Activated CD4-positive, alpha-beta T cell treated with anti-CD3 and anti-CD28 coated beads, Interleukin-2, amount 10 ng/mL, durations not matched to agents 7 days and 5 days (primary cell): ENCODE data around the gene SLC2A2. TPM values are rescaled to one million over a fixed set of nuclear protein-coding genes. Genes with fewer than 3 reads are reported as not detected.

Experiments used
- CTCF ChIA-PET: fragments of 350-600 bp; sonication (Branson Sonifier 250); formaldehyde crosslinking; loops from one replicate; lab custom pipeline; 2021; ENCODE audit warnings: antibody characterized with exemption; lab: Charles Lee
- POLR2A ChIA-PET: fragments of 350-600 bp; sonication (Branson Sonifier 250); formaldehyde crosslinking; loops from one replicate; lab custom pipeline; 2021; ENCODE audit warnings: antibody characterized with exemption; lab: Charles Lee
- DNase-seq: peaks from one replicate; pipeline ENCODE4 v3.0.0-alpha.2; 2020
- H3K27ac Mint-ChIP-seq: one replicate; pipeline ENCODE4 v1.8.0; 2021; ENCODE audit warnings: mild to moderate bottlenecking, moderate library complexity, mixed read lengths
- H3K27me3 Mint-ChIP-seq: one replicate; pipeline ENCODE4 v1.8.0; 2021; ENCODE audit warnings: mixed read lengths
- H3K36me3 Mint-ChIP-seq: one replicate; pipeline ENCODE4 v1.8.0; 2021; ENCODE audit warnings: low read depth, mixed read lengths
- H3K4me1 Mint-ChIP-seq: one replicate; pipeline ENCODE4 v1.8.0; 2021; ENCODE audit warnings: mixed read lengths
- H3K4me3 Mint-ChIP-seq: one replicate; pipeline ENCODE4 v1.8.0; 2021; ENCODE audit warnings: mild to moderate bottlenecking, moderate library complexity, mixed read lengths
- H3K9me3 Mint-ChIP-seq: one replicate; pipeline ENCODE4 v1.8.0; 2021; ENCODE audit warnings: mixed read lengths
- total RNA-seq, 2 experiments: library from RNA; stranded (reverse); gene quantifications; one replicate each; pipeline ENCODE4 v1.2.3, GENCODE V29; 2021

Gene SLC2A2
- total RNA-seq, 2 experiments from 2014 or later: not detected

DNA sequence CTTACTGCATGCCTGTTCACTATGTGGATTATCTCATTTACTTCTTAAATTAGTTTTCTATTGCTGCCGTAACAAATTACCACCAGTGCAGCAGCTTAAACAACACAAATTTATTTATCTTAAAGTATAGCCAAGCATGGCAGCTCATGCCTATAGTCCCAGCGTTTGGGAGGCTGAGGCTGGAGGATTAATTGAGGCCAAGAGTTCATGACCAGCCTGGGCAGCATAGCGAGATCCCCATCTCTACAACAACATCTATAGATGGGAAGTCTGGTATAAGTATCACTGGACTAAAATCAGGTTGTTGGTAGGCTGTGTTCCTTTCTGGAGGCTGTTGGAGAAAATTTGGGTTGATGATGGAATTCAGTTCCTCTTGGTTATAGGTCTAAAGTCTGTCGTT lies 5.1 kb downstream of the SLC2A2 start:
- H3K4me3 Mint-ChIP-seq: no peak overlapping the region
- peaks cover 25% of the 10 kb centered on the region for H3K27me3 Mint-ChIP-seq
- no peaks in the 10 kb centered on the region for H3K9me3 Mint-ChIP-seq
- no peak for DNase-seq
- CTCF ChIA-PET: interaction anchor here (1.0 kb wide), 1 partner anchor 11 kb away, joined by 3 read pairs; no protein-coding TSS in a partner anchor
- no peak overlapping the region for H3K27ac Mint-ChIP-seq
- no peaks in the 10 kb centered on the region for H3K36me3 Mint-ChIP-seq
- POLR2A ChIA-PET: no interaction called here
- no peaks in the 10 kb centered on the region for H3K4me1 Mint-ChIP-seq

DNA sequence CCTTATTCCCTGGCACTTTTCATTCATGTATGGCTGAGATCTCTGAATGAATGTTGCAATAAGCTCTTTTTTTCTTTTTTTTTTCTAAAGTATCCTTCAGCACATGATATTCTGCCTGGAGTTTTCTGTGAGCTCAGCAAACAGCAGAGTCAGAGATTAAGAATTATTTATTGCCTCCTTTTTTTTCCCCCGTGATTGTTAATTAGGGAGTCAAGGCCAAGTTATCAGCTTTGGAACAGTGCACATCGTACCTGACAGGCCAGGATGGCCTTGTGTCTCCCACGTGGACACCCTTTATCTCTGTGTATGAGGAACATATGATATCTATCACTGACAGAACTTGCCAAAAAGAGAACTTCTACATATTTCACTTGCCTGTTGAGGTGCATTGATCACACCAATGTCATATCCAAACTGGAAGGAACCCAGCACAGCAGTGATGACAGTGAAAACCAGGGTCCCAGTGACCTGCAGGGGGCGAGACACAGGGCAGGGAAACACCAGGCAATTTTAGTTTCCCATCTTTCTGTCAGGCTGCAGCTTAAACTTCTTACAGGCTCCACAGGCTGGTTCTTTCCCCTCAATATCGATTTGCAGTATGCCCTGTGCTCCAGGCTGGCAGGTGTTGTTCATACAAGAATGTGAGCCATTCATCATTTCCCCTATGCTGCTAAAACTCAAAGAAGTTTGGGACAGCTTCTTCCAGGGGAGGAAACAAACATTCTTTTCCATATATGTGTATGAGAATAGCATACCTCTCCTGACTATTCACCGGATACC lies 8.2 kb downstream of the SLC2A2 start:
- no peak for DNase-seq
- H3K4me1 Mint-ChIP-seq: no peaks in the 10 kb centered on the region
- peaks cover 18% of the 10 kb centered on the region for H3K27me3 Mint-ChIP-seq

DNA sequence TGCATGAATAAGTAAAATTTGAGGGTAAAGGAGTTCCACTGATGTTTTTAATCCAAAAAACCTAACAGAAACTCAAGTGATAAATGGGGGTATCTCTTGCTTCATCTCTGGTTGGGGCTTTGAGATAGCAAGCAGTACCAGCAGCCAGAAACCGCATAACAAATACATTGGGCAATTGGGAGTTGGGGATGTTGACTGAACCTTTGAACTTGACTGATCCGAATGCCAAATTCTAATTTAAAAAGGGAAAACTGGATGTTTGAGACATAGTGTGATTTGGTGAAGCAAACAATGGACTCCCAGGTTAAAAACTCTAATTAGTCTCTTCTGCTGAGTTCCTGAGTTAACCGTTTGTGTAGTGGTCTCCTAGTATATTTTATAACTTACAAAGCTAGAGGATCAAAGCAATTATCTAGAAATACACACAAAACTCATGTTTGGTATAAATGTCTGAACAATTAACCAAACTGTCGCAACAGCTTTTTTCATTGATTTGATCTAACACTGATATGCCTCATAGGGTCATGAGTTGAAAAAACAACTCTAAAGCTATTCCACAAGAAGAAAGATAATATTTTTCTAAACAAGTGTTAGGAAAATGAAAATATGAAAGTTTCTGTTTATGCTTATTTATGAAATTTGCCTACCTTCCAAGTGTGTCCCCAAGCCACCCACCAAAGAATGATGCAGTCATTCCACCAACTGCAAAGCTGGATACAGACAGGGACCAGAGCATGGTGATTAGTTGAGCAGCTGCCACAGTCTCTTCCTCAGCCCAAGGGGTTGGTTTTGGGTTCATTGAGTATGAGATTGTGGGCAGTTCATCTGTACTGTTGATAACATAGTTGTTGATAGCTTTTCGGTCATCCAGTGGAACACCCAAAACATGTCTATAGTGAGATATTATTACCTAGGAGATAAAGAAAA lies 12.4 kb downstream of the SLC2A2 start:
- Mint-ChIP-seq H3K36me3 (no peaks in the 10 kb centered on the region), H3K27me3 (peaks cover 17% of the 10 kb centered on the region), H3K27ac (no peak overlapping the region), H3K4me1 (no peaks in the 10 kb centered on the region), H3K9me3 (no peaks in the 10 kb centered on the region), H3K4me3 (no peak overlapping the region)
- ChIA-PET POLR2A (no interaction called here), CTCF (interaction anchor here (1.2 to 1.5 kb wide), 2 partner anchors 12 to 43 kb away, joined by 3 read pairs; partner anchors contain the start of gene SLC2A2)
- no peak for DNase-seq

More for the DNA sequence above, 8.2 kb downstream of the SLC2A2 start:
- Mint-ChIP-seq H3K27ac (no peak overlapping the region), H3K4me3 (no peak overlapping the region), H3K36me3 (no peaks in the 10 kb centered on the region), H3K9me3 (no peaks in the 10 kb centered on the region)
- ChIA-PET POLR2A (no interaction called here), CTCF (interaction anchor here (0.6 kb wide), 1 partner anchor 766 kb away, joined by 5 read pairs; no protein-coding TSS in a partner anchor)

DNA sequence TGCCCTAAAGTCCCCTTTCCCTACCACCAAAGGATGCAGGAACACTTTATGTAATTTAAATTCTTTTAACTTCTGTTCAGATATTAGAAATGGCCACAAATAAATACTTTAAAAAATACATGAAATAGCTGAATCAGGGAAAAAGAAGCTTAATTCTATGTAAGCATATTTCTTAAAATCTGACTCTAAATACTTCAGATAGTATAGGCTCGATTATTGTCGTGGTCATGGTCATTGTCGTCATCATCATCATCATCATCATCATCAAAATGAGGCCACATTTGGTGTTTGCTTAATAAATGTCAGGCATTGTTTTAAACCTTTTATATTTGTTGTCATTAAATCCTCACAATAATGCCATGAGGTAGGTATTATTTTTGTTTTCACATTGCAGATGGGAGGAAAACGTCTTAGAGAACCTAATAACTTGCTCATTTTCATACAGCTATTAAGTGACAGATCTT lies 14.6 kb downstream of the SLC2A2 start:
- DNase-seq: no peak
- Mint-ChIP-seq H3K27ac (no peak overlapping the region), H3K27me3 (peaks cover 17% of the 10 kb centered on the region), H3K4me3 (no peak overlapping the region), H3K9me3 (no peaks in the 10 kb centered on the region), H3K36me3 (no peaks in the 10 kb centered on the region), H3K4me1 (no peaks in the 10 kb centered on the region)
- POLR2A ChIA-PET: no interaction called here
- CTCF ChIA-PET: no interaction called here

DNA sequence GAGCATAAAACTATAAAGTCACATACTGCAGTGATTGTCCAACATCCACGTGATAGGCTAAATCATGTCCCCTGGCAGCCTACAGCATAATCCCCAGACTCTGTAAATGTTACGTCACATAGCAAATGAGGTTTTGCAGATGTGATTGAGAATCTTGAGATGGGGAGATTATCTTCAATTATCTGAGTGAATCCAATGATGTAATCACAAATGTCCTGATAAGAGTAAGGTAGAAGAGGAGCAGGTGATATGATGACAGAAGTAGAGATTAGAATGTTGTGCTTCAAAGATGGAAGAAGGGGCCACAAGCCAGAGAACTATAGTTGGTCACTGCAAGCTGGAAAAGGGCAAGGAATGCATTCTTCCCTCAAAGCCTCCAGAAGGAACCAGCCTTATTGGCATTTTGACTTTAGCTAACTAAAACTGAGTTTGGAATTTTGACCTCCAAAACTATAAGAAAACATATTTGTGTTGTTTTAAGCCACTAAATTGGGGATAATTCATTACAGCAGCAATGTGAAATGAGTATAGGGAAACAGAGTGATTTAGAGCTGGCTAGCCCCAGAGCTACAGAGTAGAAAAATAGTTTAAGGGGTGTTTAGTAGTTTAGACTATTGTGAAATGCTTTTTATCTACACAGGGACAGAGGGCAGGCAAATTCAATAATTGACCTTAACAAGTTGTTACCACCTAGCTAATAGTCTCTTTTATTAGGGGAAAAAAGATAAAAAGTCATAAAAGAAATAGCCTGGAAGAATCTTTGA lies 15.2 kb downstream of the SLC2A2 start:
- no peak for DNase-seq
- CTCF ChIA-PET: no interaction called here
- Mint-ChIP-seq H3K9me3 (no peaks in the 10 kb centered on the region), H3K27ac (no peak overlapping the region), H3K27me3 (peaks cover 17% of the 10 kb centered on the region), H3K4me1 (no peaks in the 10 kb centered on the region), H3K4me3 (no peak overlapping the region), H3K36me3 (no peaks in the 10 kb centered on the region)
- POLR2A ChIA-PET: no interaction called here

DNA sequence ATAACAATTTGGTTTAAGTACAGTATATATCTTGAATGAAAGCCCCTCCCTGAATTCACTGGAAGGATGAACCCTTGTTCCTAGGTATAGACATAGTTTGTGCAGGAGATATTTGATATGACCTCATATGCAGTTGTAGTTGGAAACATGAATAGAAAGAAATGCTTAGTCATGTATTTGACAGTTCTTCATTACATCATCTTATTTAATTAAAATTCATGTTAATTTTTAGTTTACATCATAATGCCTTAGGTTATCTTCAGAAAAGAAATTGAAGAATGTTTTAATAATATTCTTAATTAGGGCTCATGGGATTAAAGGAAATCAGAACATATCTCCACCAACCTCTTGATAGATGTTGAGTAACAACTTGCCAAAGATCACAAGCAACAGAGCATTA lies 19.2 kb downstream of the SLC2A2 start:
- no peak overlapping the region for H3K27ac Mint-ChIP-seq
- POLR2A ChIA-PET: no interaction called here
- no peaks in the 10 kb centered on the region for H3K4me1 Mint-ChIP-seq
- H3K9me3 Mint-ChIP-seq: no peaks in the 10 kb centered on the region
- H3K27me3 Mint-ChIP-seq: peaks cover 12% of the 10 kb centered on the region
- H3K4me3 Mint-ChIP-seq: no peak overlapping the region
- DNase-seq: no peak
- CTCF ChIA-PET: no interaction called here
- H3K36me3 Mint-ChIP-seq: no peaks in the 10 kb centered on the region

DNA sequence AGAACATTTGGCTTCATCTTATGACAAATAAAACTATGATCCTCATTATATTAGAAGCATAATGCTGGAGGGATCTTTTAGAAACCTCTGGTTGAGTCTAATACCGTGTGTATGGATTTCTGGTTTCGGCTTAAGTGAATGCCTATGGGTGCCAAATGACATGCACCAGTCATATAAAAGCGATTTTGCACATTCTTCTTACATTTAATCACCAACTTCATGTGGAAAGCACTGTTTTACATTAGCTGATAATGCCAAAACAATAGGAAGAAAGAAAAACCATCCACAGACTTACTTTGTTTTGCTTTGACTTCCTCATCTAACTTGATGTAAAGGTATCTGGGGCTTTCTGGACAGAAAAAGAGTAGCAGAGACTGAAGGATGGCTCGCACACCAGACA lies 20.9 kb downstream of the SLC2A2 start:
- ChIA-PET CTCF (no interaction called here), POLR2A (no interaction called here)
- H3K4me3 Mint-ChIP-seq: no peak overlapping the region
- no peaks in the 10 kb centered on the region for H3K9me3 Mint-ChIP-seq
- H3K36me3 Mint-ChIP-seq: no peaks in the 10 kb centered on the region
- no peak for DNase-seq
- H3K27ac Mint-ChIP-seq: no peak overlapping the region
- peaks cover 4% of the 10 kb centered on the region for H3K27me3 Mint-ChIP-seq
- no peaks in the 10 kb centered on the region for H3K4me1 Mint-ChIP-seq

DNA sequence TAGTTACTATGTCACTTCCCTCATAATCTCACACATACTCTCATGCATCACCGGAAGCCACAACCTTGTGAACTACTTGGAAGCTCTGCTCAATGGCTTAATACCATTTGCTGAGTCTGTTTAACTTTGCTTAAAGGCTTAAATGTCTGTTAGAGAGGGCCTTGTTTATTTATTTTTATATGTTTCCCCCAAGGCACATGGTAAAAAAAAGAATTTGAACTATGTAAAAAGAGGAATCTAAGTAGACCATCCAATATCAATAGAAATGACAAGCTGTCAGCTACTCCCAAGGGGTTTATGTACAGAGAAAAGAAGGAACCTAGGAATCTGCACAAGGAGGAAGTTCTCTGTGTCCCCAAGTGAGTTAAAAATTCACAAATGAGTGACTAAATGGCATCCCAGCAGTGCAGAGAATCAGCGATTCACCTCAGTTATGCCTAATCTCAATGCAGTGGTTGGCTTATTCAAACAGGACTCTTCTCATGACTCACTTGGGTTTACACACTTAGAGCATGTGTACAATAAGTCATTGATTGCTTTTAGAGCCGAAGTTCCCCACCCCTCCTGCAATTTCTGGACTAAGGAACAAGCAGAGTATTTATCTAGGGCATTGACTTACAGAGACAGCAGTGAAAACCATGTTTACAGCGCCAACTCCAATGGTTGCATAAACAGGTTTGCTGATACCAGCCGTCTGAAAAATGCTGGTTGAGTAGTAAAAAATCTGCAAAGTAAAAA lies 24.4 kb downstream of the SLC2A2 start:
- H3K4me1 Mint-ChIP-seq: no peaks in the 10 kb centered on the region
- H3K27ac Mint-ChIP-seq: no peak overlapping the region
- H3K9me3 Mint-ChIP-seq: no peaks in the 10 kb centered on the region
- ChIA-PET CTCF (no interaction called here), POLR2A (no interaction called here)
- DNase-seq: no peak
- no peak overlapping the region for H3K4me3 Mint-ChIP-seq
- H3K27me3 Mint-ChIP-seq: no peaks in the 10 kb centered on the region
- H3K36me3 Mint-ChIP-seq: no peaks in the 10 kb centered on the region

DNA sequence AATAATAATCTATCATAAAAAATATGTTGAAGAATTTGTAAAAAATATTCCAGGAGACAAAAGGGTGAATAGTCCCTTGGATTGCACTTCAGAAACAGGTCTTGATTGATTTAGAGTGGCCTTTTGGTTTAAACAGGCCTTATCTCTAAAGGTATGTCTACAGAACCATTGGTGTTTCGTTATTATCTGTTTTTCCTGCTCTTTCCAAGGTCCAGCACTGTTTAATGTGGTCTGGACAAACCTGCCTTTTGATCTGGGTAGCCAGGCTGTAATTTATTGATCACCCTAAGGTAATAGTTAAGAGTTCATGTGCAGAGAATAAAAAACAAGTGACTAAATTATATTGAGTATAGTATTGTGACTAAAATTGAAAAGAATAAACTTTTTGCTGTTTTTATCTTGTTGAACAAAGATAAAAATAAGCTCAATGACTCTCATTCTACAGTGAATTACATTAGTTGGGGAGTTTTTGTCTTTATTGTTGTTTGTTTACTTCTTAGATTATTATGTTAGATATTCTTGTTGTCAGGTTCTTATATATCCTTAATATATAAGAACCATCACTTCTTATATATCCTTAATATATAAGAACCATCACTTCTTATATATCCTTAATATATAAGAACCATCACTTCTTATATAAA lies 25.1 kb downstream of the SLC2A2 start:
- DNase-seq: no peak
- ChIA-PET POLR2A (no interaction called here), CTCF (no interaction called here)
- H3K27ac Mint-ChIP-seq: no peak overlapping the region
- no peaks in the 10 kb centered on the region for H3K9me3 Mint-ChIP-seq
- peaks cover 2% of the 10 kb centered on the region for H3K27me3 Mint-ChIP-seq
- no peaks in the 10 kb centered on the region for H3K4me1 Mint-ChIP-seq
- H3K36me3 Mint-ChIP-seq: no peaks in the 10 kb centered on the region
- no peak overlapping the region for H3K4me3 Mint-ChIP-seq

DNA sequence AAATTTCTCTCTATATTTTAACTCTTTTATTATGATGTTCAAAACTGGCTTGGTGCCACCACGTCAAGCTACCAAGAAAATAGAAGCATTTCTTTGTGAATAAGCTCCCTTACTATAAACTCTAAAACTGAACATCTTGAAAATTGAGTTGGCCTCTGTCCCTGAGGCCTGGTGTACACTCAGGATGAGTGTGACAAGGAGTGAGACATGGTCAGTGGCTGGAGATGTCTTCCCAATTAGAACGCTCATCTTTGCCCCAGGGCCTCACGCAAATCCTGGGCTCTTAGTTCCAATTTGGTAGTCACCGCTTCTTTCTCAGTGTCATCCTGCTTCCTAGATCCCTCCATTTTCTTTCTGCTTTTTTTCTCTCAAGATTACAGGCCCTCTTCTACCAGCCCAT lies 26.2 kb downstream of the SLC2A2 start:
- Mint-ChIP-seq H3K4me3 (no peak overlapping the region), H3K27ac (no peak overlapping the region), H3K36me3 (no peaks in the 10 kb centered on the region), H3K9me3 (no peaks in the 10 kb centered on the region), H3K4me1 (no peaks in the 10 kb centered on the region), H3K27me3 (peaks cover 2% of the 10 kb centered on the region)
- CTCF ChIA-PET: no interaction called here
- POLR2A ChIA-PET: no interaction called here
- DNase-seq: no peak

DNA sequence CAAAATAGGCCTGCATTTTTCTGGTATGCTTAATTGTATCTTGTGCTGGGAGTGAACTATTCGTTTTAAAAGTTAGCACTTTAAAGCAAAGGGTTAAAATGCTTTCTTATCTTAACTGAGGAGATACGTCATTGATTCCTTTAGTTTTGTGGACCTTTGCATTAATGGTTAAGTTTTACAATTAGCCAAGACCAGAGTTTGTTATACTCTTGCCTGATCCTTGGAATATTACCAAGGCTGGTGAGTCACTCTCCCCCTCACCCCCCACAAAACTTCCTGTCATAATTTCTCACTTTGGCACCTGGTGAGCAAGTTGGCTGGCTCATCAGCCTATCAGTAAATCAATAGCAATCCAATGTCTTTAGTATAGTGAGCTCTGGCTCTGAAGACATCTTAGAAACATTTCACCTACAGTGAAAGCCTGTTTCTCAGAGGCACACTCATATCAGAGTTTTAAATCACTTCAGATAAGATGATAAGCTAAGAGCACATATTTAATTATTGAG lies 26.7 kb downstream of the SLC2A2 start:
- H3K4me1 Mint-ChIP-seq: no peaks in the 10 kb centered on the region
- H3K36me3 Mint-ChIP-seq: no peaks in the 10 kb centered on the region
- peaks cover 2% of the 10 kb centered on the region for H3K27me3 Mint-ChIP-seq
- no peak overlapping the region for H3K27ac Mint-ChIP-seq
- no peak for DNase-seq
- CTCF ChIA-PET: no interaction called here
- H3K4me3 Mint-ChIP-seq: no peak overlapping the region
- H3K9me3 Mint-ChIP-seq: no peaks in the 10 kb centered on the region
- POLR2A ChIA-PET: no interaction called here
